ENCODE measurements around the gene ANXA1. TPM values are rescaled to one million over a fixed set of nuclear protein-coding genes. Genes with fewer than 3 reads are reported as not detected.

Gene ANXA1
- total and polyA plus RNA-seq, 2 of the 13 experiments (the other 11 are each of a cell fraction or from before 2014, with no cell fraction given): 0.15 to 0.20 TPM

- TF ChIP-seq MIER3 (CRISPR knock-in tag; IDR thresholded peaks at IDR 0.05; ENCODE audit: borderline replicate concordance) (no peak), ZNF761 (CRISPR knock-in tag; conservative IDR thresholded peaks at IDR 0.05) (no peak)
Observed at GRCh38 chr9:73129941-73130685, 21.6 kb upstream of the ANXA1 start (continued).

- WGBS (ENCODE audit: low lambda C conversion rate): 35% methylated on average over 4 of the region's 4 CpGs
- POLR2A ChIA-PET: no interaction called here
- intact Hi-C loops (cut with micrococcal nuclease; ENCODE audit: unreplicated experiment): no loop called here
- H3K27ac ChIP-seq (ENCODE audit: extremely low read length, insufficient read depth, low read length): no peak overlapping the region
- BruUV-seq (replicated peaks): no TSS peak
- no peaks in the 10 kb centered on the region for H4K20me1 ChIP-seq (ENCODE audit: insufficient read depth, low read length)
- H3K36me3 ChIP-seq (replicated peaks in 1 of 2; ENCODE audit: control insufficient read depth in 1 of 2, insufficient read depth in 2 of 2, low read length in 2 of 2): no peaks in the 10 kb centered on the region
- 0 out of 5 replicates have a peak, but pooled peaks cover 0 to 3% of the 10 kb centered on the region in 2 experiments for H3K27me3 ChIP-seq (ENCODE audit: control insufficient read depth in 1 of 2, insufficient read depth in 2 of 2, low read length in 2 of 2)
- H3K4me2 ChIP-seq (ENCODE audit: low read depth, low read length): no peak overlapping the region
- no peak overlapping the region for H2AFZ ChIP-seq (ENCODE audit: low read length)
- no peak overlapping the region for H3K9ac ChIP-seq (ENCODE audit: insufficient read depth, low read depth, low read length)
- H3K9me3 ChIP-seq (ENCODE audit: low read length): no peaks in the 10 kb centered on the region
- H3K4me1 ChIP-seq (ENCODE audit: insufficient read depth, low read length): no peaks in the 10 kb centered on the region
- FAIRE-seq: no peak
- H3K4me3 ChIP-seq (replicated peaks in 1 of 3; ENCODE audit: insufficient read depth in 1 of 3, low read depth in 2 of 3, low read length in 3 of 3): no peak overlapping the region
- TF ChIP-seq GABPB1 (CRISPR knock-in tag; IDR thresholded peaks at IDR 0.05) (no peak), MATR3 (CRISPR knock-in tag; IDR thresholded peaks at IDR 0.05) (no peak), ATM (IDR thresholded peaks at IDR 0.05; ENCODE audit: borderline replicate concordance) (no peak), ZNF44 (CRISPR knock-in tag; IDR thresholded peaks at IDR 0.05) (no peak), ZNF430 (CRISPR knock-in tag; IDR thresholded peaks at IDR 0.05) (no peak)
- H3K79me2 ChIP-seq (ENCODE audit: insufficient read depth, low read length): no peaks in the 10 kb centered on the region
- CTCF ChIA-PET (ENCODE audit: low intra/inter-chr PET ratio, low total read pairs): no interaction called here
- DNase-seq (ENCODE audit: low spot score): no peak
- in situ Hi-C loops (cut with HindIII; ENCODE audit: extremely low pct_ligation_motif_present, low pct_unique_long_range_greater_than_20kb): no loop called here
- ATAC-seq: no peak
Observed at GRCh38 chr9:73131461-73131860, 20.2 kb upstream of the ANXA1 start.
